ENCODE measurements around the gene EGFL6. TPM values are rescaled to one million over a fixed set of nuclear protein-coding genes. Genes with fewer than 3 reads are reported as not detected.

EGFL6 gene
- total and polyA plus RNA-seq, 2 experiments from 2014 or later: 116 to 131 TPM

DNA sequence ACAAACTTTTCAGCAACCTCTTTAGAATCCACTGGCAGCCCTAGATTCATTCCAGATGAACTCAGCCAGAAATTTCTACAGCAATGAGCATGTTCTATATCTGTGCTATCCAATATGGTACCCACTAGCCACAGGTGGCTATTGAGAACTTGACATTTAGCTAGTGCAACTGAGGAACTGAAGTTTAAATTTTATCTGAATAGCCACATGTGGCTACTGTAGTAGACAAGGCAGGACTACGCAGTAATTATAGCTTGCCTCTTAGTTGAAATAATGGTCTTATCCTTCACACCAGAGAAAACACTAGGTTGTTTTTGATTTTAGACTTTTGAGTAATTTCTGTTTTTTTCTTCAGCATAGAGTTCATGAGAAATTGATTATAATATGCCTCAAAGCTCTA is 80.9 kb downstream of the EGFL6 start:
- no peak for DNase-seq (ENCODE audit: low spot score)
- H4K20me1 ChIP-seq (ENCODE audit: insufficient read depth, poor library complexity, severe bottlenecking): no peaks in the 10 kb centered on the region
- no peaks in the 10 kb centered on the region for H3K27me3 ChIP-seq
- no peak overlapping the region for H3K4me2 ChIP-seq
- 95% methylated on average over 1 of the region's 1 CpG for WGBS (ENCODE audit: low lambda C conversion rate, missing lambda C conversion rate)
- H3K27ac ChIP-seq: peak overlapping the region; percentile 82
- TF ChIP-seq EZH2 (IDR thresholded peaks at IDR 0.05; ENCODE audit: borderline replicate concordance) (no peak), EZH2phosphoT487 (IDR thresholded peaks at IDR 0.05; ENCODE audit: low read depth, severe bottlenecking, unreplicated experiment) (no peak)
- TF ChIP-seq, protein P1, sequence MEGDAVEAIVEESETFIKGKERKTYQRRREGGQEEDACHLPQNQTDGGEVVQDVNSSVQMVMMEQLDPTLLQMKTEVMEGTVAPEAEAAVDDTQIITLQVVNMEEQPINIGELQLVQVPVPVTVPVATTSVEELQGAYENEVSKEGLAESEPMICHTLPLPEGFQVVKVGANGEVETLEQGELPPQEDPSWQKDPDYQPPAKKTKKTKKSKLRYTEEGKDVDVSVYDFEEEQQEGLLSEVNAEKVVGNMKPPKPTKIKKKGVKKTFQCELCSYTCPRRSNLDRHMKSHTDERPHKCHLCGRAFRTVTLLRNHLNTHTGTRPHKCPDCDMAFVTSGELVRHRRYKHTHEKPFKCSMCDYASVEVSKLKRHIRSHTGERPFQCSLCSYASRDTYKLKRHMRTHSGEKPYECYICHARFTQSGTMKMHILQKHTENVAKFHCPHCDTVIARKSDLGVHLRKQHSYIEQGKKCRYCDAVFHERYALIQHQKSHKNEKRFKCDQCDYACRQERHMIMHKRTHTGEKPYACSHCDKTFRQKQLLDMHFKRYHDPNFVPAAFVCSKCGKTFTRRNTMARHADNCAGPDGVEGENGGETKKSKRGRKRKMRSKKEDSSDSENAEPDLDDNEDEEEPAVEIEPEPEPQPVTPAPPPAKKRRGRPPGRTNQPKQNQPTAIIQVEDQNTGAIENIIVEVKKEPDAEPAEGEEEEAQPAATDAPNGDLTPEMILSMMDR (IDR thresholded peaks at IDR 0.05; ENCODE audit: poor library complexity): no peak
- H3K4me1 ChIP-seq (ENCODE audit: insufficient read depth): peaks cover 8% of the 10 kb centered on the region
- H3K4me3 ChIP-seq: no peak overlapping the region
- no peaks in the 10 kb centered on the region for H3K79me2 ChIP-seq
- H2AFZ ChIP-seq: no peak overlapping the region
- H3K9me3 ChIP-seq (ENCODE audit: low read depth): no peaks in the 10 kb centered on the region
- H3K9me2 ChIP-seq (replicated peaks; ENCODE audit: insufficient read depth): no peaks in the 10 kb centered on the region
- no peaks in the 10 kb centered on the region for H3K36me3 ChIP-seq (replicated peaks; ENCODE audit: insufficient read depth, low read depth)

DNA sequence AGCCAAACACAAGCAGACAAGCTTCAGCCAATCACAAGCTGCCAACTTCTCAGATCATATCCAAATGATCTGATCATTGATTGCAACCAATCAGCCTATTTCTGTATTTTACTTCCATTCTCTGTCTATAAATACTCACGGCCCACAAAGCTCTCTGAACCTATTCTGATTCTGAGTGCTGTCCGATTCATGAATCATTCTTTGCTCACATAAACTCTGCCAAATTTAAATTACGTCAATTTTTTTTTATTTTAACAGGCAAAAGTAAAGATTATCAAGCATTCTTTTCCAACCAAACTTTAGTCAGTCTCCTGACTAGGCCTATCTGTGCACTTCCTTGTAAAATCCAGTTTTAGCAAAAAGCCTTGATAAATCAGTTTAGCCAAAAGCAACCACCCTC is 81.7 kb downstream of the EGFL6 start:
- Histone ChIP-seq H4K20me1 (ENCODE audit: insufficient read depth, poor library complexity, severe bottlenecking) (no peaks in the 10 kb centered on the region), H3K27ac (peak overlapping the region; percentile 82), H3K9me3 (ENCODE audit: low read depth) (no peaks in the 10 kb centered on the region), H3K36me3 (replicated peaks; ENCODE audit: insufficient read depth, low read depth) (no peaks in the 10 kb centered on the region), H2AFZ (no peak overlapping the region), H3K9me2 (replicated peaks; ENCODE audit: insufficient read depth) (no peaks in the 10 kb centered on the region), H3K4me3 (no peak overlapping the region), H3K4me2 (no peak overlapping the region), H3K79me2 (no peaks in the 10 kb centered on the region), H3K27me3 (no peaks in the 10 kb centered on the region), H3K4me1 (ENCODE audit: insufficient read depth) (peaks cover 8% of the 10 kb centered on the region)
- no peak for DNase-seq (ENCODE audit: low spot score)
- TF ChIP-seq, protein P1 (IDR thresholded peaks at IDR 0.05; ENCODE audit: poor library complexity): no peak
- TF ChIP-seq EZH2 (IDR thresholded peaks at IDR 0.05; ENCODE audit: borderline replicate concordance) (no peak), EZH2phosphoT487 (IDR thresholded peaks at IDR 0.05; ENCODE audit: low read depth, severe bottlenecking, unreplicated experiment) (no peak)
- 51% methylated on average over 3 of the region's 3 CpGs for WGBS (ENCODE audit: low lambda C conversion rate, missing lambda C conversion rate)

DNA sequence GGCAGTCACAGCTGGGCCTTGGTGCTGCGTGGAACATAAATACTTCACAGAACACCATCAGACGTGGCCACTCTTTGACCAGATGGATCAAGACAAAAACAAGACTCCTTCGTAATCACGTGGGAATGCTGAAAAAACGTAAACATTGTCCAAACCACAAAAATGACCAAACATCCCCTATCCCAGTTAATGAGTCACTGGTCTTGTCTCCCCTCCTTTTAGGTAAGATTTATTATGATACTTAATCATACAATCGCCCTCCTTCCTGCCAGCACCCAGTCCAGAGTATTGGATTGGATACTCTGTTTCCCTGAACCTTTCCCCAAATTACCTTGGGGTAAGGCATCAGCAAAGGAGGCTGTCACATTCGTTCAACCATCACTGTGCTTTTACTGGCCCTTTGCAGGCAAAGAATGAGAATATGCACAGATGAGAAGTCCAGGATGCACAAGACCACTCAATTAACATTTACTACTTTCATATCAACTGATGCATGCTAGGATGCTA is 82.9 kb downstream of the EGFL6 start:
- peak overlapping the region; percentile 24 for H2AFZ ChIP-seq
- 52% methylated on average over 7 of the region's 7 CpGs for WGBS (ENCODE audit: low lambda C conversion rate, missing lambda C conversion rate)

More for the DNA sequence above, 82.9 kb downstream of the EGFL6 start:
- H3K36me3 ChIP-seq (replicated peaks; ENCODE audit: insufficient read depth, low read depth): no peaks in the 10 kb centered on the region
- no peaks in the 10 kb centered on the region for H3K79me2 ChIP-seq
- peaks cover 8% of the 10 kb centered on the region for H3K4me1 ChIP-seq (ENCODE audit: insufficient read depth)
- no peaks in the 10 kb centered on the region for H3K27me3 ChIP-seq
- peak overlapping the region; percentile 20 for H3K4me3 ChIP-seq
- no peaks in the 10 kb centered on the region for H3K9me2 ChIP-seq (replicated peaks; ENCODE audit: insufficient read depth)
- TF ChIP-seq EZH2 (IDR thresholded peaks at IDR 0.05; ENCODE audit: borderline replicate concordance) (no peak), EZH2phosphoT487 (IDR thresholded peaks at IDR 0.05; ENCODE audit: low read depth, severe bottlenecking, unreplicated experiment) (no peak)
- TF ChIP-seq, protein P1 (IDR thresholded peaks at IDR 0.05; ENCODE audit: poor library complexity): no peak
- no peak for DNase-seq (ENCODE audit: low spot score)
- peak overlapping the region; percentile 72 for H3K27ac ChIP-seq
- H3K9me3 ChIP-seq (ENCODE audit: low read depth): no peaks in the 10 kb centered on the region
- H4K20me1 ChIP-seq (ENCODE audit: insufficient read depth, poor library complexity, severe bottlenecking): no peaks in the 10 kb centered on the region
- peak overlapping the region; percentile 70 for H3K4me2 ChIP-seq

Measured in hepatocyte (in vitro differentiated cells).